DMS153 (cell line): ENCODE results near the gene RPL7L1.
"Not testable (repeated sequence)": the region's sequence is repeated elsewhere in the genome, so short reads cannot be mapped to it uniquely, and the experiment has no call there.

Source experiments
- DNase-seq: peaks from one replicate; lab custom pipeline; 2025; lab: John Stamatoyannopoulos, UW

Gene RPL7L1

GRCh38 chr6:42879372-42880239 lies at the start of gene RPL7L1:
Gene RPL7L1 (plus strand): TSS chr6:42879616. CDS start chr6:42879911, 295 bp downstream.
- DNase-seq = peak; percentile 76

GRCh38 chr6:42831237-42831636 lies 48.2 kb upstream of the RPL7L1 start:
- no peak for DNase-seq

- no peak for DNase-seq
These were observed 45.4 kb upstream of the RPL7L1 start for GRCh38 chr6:42834056-42834455.

- no peak for DNase-seq
These were observed 37.4 kb upstream of the RPL7L1 start for GRCh38 chr6:42841844-42842584.

- no peak for DNase-seq
These were observed 34.1 kb upstream of the RPL7L1 start for GRCh38 chr6:42845327-42845694.

DNA sequence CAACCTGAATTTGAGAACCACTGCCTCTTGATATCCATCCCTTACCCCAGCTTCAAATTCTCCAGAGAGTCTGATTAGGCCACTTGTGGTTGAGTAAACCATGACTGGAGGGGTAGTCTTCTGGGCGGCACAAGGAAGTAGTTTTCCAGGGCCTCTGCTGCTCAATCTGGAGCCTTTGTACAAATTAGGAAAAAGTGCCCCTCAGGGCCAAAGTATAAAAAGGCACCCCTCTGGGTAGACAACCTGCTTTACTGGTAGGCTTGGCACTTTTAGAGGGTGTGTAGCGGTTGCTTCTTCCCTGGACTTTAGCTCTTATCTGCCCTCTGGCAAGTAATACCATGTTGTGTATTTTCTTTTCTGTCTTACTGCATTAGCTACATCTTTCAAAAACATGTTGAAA lies 32.9 kb upstream of the RPL7L1 start:
- no peak for DNase-seq

DNA sequence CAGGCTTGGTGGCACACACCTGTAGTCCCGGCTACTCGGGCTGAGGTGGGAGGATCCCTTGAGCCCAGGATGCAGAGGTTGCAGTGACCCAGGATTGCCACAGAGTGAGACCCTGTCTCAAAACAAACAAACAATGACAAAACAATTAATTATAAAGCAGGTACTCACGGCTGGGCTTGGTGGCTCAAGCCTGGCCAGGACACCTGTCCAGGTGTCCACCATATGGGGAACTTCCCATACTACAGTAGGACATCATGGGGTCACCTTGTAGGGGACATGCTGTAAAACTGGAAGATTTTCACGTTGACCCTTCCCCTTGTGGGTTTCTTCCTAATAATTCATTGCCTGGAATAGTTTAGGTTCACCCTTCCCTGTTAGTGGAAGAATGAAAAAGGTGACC lies 30.7 kb upstream of the RPL7L1 start:
- no peak for DNase-seq

GRCh38 chr6:42851599-42851998 lies 27.8 kb upstream of the RPL7L1 start:
- no peak for DNase-seq

- no peak for DNase-seq
These were observed 19.4 kb upstream of the RPL7L1 start for GRCh38 chr6:42860036-42860435.

DNA sequence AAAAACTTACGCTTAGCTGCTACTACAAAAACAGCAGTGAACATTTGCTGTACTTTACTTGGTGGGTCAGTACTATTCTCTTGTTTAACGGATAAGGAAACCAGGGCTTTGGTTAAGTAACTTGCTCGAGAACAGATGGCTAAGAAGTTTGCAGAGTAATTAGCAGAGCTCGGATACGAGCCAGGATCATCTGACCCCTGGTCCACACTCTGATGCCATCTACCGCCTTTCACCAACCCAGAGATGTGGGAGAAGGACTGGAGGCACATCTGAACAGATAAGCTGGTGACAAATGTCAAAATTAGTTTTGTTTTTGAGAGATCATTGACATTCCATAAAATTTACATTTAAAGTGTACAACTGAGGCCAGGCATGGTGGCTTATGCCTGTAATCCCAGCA lies 18.9 kb upstream of the RPL7L1 start:
- no peak for DNase-seq

GRCh38 chr6:42864602-42865001 lies 14.8 kb upstream of the RPL7L1 start:
- DNase-seq = no peak

GRCh38 chr6:42870145-42870936 lies 9.1 kb upstream of the RPL7L1 start:
- no peak for DNase-seq

DNA sequence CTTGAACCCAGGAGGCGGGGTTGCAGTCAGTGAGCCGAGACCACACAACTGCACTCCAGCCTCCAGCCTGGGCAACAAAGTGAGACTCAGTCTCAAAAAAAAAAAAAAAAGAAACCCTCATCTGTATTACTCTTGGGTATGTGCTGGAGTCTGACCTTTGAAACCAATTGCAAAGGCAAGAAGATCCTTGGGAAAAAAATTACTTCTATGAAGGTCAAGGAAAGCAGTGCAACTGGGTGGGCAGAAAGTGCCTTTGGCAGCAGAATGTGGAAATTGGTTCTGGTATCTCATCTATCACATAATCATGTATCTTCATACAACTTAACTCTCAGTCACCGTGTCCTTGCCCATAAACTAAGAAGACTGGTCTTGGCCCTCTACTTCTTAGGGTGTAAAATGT lies 7.7 kb upstream of the RPL7L1 start:
- no peak for DNase-seq

GRCh38 chr6:42873313-42873712 lies 6.1 kb upstream of the RPL7L1 start:
- no peak for DNase-seq

GRCh38 chr6:42877695-42878094 lies 1.7 kb upstream of the RPL7L1 start:
- DNase-seq = no peak

DNA sequence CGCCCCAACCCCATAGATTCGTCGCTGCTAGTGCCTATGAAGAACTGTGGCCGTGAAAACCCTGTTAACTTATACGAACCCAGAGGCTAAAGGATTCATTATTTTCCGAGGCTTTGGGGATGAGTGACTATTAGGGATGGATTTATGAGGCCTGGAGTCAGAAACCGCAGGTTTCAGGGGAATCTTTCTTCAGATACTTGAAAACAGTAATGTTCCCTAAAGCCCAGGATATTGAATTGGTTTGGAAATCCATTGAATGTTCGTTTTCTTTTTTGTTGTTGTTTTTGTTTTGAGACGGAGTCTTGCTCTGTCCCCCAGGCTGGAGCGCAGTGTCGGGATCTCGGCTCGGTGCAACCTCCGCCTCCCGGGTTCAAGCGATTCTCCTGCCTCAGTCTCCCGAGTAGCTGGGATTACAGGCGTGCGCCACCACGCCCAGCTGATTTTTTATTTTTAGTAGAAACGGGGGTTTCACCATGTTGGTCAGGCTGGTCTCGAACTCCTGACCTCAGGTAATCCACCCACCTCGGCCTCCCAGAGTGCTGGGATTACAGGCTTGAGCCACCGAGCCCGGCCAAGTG lies 913 bp downstream of the RPL7L1 start:
- not testable (repeated sequence) for DNase-seq

GRCh38 chr6:42880871-42881270 lies 1.5 kb downstream of the RPL7L1 start:
- DNase-seq = not testable (repeated sequence)

GRCh38 chr6:42885702-42886101 lies 6.3 kb downstream of the RPL7L1 start:
- DNase-seq = no peak

GRCh38 chr6:42888201-42888600 lies 8.8 kb downstream of the RPL7L1 start:
- not testable (repeated sequence) for DNase-seq

DNA sequence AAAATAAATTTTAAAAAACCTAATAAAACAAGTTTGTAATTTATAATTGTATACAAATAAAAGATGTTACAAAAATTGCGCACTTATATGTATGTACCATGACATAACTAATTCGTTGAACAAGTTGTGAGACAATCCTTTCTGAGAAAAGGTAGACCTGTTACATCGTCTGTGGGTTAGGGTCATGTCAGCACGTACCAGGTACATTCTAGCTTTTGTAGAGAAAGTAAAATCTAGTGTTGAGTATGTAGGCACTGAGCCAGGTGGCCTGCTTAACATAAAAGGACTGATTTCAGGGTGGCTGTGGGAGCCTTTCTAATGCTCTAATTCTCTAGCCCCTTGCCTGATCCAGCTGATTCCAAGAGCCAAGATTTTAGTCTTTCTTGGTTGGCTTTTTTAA lies 10.4 kb downstream of the RPL7L1 start:
- no peak for DNase-seq

DNA sequence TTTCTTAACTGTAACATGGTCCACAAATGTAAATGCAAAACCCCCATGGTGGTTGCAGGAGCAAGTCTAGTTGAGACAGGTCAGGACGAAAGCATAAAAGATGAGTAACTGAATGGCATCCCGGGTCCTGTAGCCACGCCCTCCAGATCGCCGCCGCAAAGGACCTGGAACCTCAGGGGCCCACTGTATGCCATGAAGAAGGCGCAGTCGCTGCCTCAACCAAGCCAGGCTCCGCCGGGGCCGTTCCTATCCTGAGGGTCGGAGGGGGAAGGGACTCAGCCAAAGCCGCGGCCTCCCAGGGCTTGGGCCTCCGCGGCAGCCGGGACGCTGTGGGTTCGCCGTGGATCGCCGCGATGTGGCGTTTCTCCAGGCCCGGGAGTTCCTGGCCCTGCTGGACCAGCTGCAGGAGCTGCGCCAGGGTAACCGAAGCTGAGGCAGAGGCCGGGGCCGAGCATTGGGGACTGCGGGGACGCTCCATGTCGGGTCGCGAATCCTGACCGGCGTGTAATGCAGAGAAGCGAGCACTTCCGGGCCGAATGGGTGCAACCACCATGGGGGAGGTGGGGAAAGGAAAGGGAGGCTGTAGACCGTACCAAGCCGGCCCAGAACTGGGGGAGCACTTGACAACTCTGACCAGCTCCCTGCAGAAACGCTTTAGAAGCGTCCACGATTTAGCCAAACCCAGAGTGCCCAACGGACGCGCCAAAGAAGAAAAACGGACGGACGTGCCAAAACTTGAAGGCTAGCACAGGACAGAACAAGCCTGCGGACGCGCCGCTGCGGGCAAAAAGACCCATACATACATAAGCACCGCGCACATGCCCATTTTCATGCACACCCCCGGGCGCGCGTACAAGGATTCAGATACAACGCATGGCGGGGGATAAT lies 11.1 kb downstream of the RPL7L1 start:
- peak; percentile 82 for DNase-seq
